Mammary epithelial cell (primary cell): Measurements from ENCODE around the gene PCDHGA6.

Experiments
- CTCF ChIP-seq, 2 donors: IDR thresholded peaks in 1 of 2; conservative IDR thresholded peaks in 1 of 2; 2 replicates each; pipeline ENCODE4 v1.5.1; 2011 to 2012; ENCODE audit warnings: inconsistent platforms in 2 of 2, low read length in 2 of 2, mild to moderate bottlenecking in 2 of 2, control low read depth in 1 of 2, low read depth in 1 of 2; ENCODE audit not compliant: insufficient read depth in 1 of 2; ENCODE audit errors: extremely low read depth in 1 of 2
- EZH2 ChIP-seq: IDR thresholded peaks from 2 replicates; pipeline ENCODE4 v1.6.1; 2012; ENCODE audit warnings: low read length, inconsistent platforms, borderline replicate concordance

- TF ChIP-seq CTCF (conservative IDR thresholded peaks at IDR 0.05 in 1 of 2, IDR thresholded peaks at IDR 0.05 in 1 of 2; ENCODE audit: extremely low read depth in 1 of 2, insufficient read depth in 1 of 2, low read depth in 1 of 2, low read length in 2 of 2): peak; percentile 61 to 65
- no peak for TF ChIP-seq EZH2
Observed at GRCh38 chr5:141373673-141374317, at the start of gene PCDHGA6.
